Liver (tissue), 3 donors: Measurements from ENCODE around the gene LHFPL6.

Experiments used
- CTCF ChIP-seq: fragments of 150-350 bp; IDR thresholded peaks from 2 replicates; pipeline ENCODE4 v1.5.1; 2017; ENCODE audit warnings: improper control_type of control experiment, low read depth, low read length; ENCODE audit not compliant: missing input control
- GABPA ChIP-seq, 2 donors: IDR thresholded peaks in 1 of 2; conservative IDR thresholded peaks in 1 of 2; 2 replicates each; pipeline ENCODE4 v1.6.1; 2016; ENCODE audit warnings: antibody characterized with exemption in 2 of 2, mild to moderate bottlenecking in 1 of 2, moderate library complexity in 1 of 2
- HNF4G ChIP-seq: IDR thresholded peaks from 2 replicates; pipeline ENCODE4 v1.6.1; 2016; ENCODE audit warnings: antibody characterized with exemption
- MAX ChIP-seq: IDR thresholded peaks from 2 replicates; pipeline ENCODE4 v1.6.1; 2016; ENCODE audit warnings: antibody characterized with exemption
- RAD21 ChIP-seq, 2 donors: IDR thresholded peaks; 2 replicates each; pipeline ENCODE4 v1.6.1; 2016; ENCODE audit warnings: antibody characterized with exemption in 2 of 2, mild to moderate bottlenecking in 2 of 2
- SP1 ChIP-seq: IDR thresholded peaks from 2 replicates; pipeline ENCODE4 v1.6.1; 2018; ENCODE audit warnings: antibody characterized with exemption, mild to moderate bottlenecking
- YY1 ChIP-seq: IDR thresholded peaks from 2 replicates; pipeline ENCODE4 v1.6.1; 2016; ENCODE audit warnings: antibody characterized with exemption, mild to moderate bottlenecking
- ZBTB33 ChIP-seq: IDR thresholded peaks from 2 replicates; pipeline ENCODE4 v1.6.1; 2016; ENCODE audit warnings: antibody characterized with exemption
- donor health status: healthy.
- donor health status: healthy.

GRCh38 chr13:39371706-39372105, 231.3 kb downstream of the LHFPL6 start:
- TF ChIP-seq CTCF (no peak), MAX (no peak), SP1 (no peak), YY1 (no peak), RAD21 (IDR thresholded peaks at IDR 0.05) (no peak), GABPA (IDR thresholded peaks at IDR 0.05 in 1 of 2, conservative IDR thresholded peaks at IDR 0.05 in 1 of 2) (no peak), HNF4G (no peak), ZBTB33 (no peak)
